Measurements from ENCODE around the gene TP63.
"Not testable (repeated sequence)": the region's sequence is repeated elsewhere in the genome, so short reads cannot be mapped to it uniquely, and the experiment has no call there.

TP63 gene

GRCh38 chr3:189672346-189672745 lies 41.2 kb downstream of the TP63 start:
- not testable (repeated sequence) for H3K27me3 Mint-ChIP-seq; H3K9me3 Mint-ChIP-seq; DNase-seq (ENCODE audit: low spot score in 2 of 2); ATAC-seq (replicated peaks; ENCODE audit: extremely low read depth, poor library complexity, severe bottlenecking); H3K4me3 Mint-ChIP-seq; H3K27ac Mint-ChIP-seq (ENCODE audit: low read depth); H3K4me1 Mint-ChIP-seq; H3K36me3 Mint-ChIP-seq (ENCODE audit: insufficient read depth)

DNA sequence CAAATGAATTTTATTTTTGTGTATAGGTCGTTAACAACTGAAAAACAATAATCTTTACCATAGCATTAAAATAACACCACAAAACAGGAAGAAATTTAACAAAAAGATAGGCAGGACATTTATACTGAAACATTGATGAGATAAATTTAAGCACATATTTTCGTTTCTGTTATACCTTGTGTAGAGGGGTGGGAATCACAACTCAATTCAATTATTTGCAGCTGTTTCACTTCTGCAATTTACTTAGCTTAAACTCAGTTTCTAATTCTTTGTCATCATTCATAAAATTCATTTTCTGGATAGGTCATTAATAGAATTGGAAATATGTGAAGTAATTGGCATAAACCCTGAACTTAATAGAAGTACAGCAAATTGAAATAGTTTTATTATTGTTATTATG lies 42.3 kb downstream of the TP63 start:
- peaks cover 11% of the 10 kb centered on the region for H3K9me3 Mint-ChIP-seq
- no peaks in the 10 kb centered on the region for H3K36me3 Mint-ChIP-seq (ENCODE audit: insufficient read depth)
- H3K4me1 Mint-ChIP-seq: no peaks in the 10 kb centered on the region
- no peak overlapping the region for H3K4me3 Mint-ChIP-seq
- H3K27me3 Mint-ChIP-seq: peaks cover 17% of the 10 kb centered on the region
- no peak overlapping the region for H3K27ac Mint-ChIP-seq (ENCODE audit: low read depth)
- no peak for ATAC-seq (replicated peaks; ENCODE audit: extremely low read depth, poor library complexity, severe bottlenecking)
- no peak for DNase-seq (ENCODE audit: low spot score in 2 of 2)

DNA sequence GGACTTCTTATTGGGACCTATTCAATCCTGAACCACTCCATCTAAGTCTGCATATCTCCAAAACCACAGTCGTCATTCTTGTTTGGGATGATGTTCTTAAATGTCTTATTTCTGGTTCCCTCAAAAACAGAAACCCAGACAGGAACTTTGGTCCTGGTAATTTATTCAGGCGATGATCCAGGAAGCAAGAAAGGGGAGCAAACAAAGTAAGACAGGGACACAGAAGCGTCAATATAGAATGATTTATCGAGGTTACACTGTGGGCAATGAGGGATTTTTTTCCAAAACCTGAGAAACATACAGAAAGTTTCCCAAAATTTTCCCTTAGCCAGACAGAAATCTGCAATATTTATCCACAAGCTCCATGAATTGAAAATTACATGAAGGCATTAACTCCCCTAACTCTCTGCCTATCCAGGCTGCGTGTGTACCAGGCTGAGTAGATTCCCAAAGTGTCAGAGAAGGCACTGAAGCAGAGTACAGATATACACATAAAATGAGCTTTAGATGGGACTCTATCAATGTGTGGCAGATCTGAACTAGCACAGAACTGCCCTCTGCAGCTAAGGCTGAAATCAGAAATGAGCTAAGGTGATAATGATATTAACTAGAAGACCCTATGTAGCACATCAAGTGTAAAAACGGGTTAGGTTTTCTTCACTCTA lies 43.2 kb downstream of the TP63 start:
- Mint-ChIP-seq H3K4me1 (no peaks in the 10 kb centered on the region), H3K4me3 (no peak overlapping the region), H3K36me3 (ENCODE audit: insufficient read depth) (no peaks in the 10 kb centered on the region), H3K27ac (ENCODE audit: low read depth) (no peak overlapping the region), H3K9me3 (peaks cover 12% of the 10 kb centered on the region), H3K27me3 (peaks cover 21% of the 10 kb centered on the region)
- ATAC-seq (replicated peaks; ENCODE audit: extremely low read depth, poor library complexity, severe bottlenecking): no peak
- no peak for DNase-seq (ENCODE audit: low spot score in 2 of 2)

DNA sequence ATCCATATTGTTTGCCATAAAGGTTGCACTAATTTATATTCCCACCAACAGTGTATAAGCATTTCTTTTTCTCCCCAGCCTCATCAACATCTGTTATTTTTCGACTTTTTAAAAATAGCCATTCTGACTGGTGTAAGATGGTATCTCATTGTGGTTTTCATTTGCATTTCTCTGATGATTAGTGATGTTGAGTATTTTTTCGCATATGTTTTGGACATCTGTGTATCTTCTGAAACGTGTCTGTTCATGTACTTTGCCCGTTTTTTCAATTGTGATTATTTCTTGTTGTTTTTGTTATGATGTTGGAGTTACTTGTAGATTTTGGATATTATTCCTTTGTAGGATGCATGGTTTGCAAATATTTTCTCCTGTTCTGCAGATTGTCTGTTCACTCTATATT lies 46.5 kb downstream of the TP63 start:
- Mint-ChIP-seq H3K9me3 (peaks cover 12% of the 10 kb centered on the region), H3K36me3 (ENCODE audit: insufficient read depth) (no peaks in the 10 kb centered on the region), H3K4me1 (no peaks in the 10 kb centered on the region), H3K27ac (ENCODE audit: low read depth) (no peak overlapping the region), H3K4me3 (no peak overlapping the region), H3K27me3 (peaks cover 30% of the 10 kb centered on the region)
- DNase-seq (ENCODE audit: low spot score in 2 of 2) (no peak), ATAC-seq (replicated peaks; ENCODE audit: extremely low read depth, poor library complexity, severe bottlenecking) (no peak)

GRCh38 chr3:189680723-189681122 lies 49.5 kb downstream of the TP63 start:
- H3K4me3 Mint-ChIP-seq: no peak overlapping the region
- H3K9me3 Mint-ChIP-seq: peaks cover 12% of the 10 kb centered on the region
- no peak overlapping the region for H3K27ac Mint-ChIP-seq (ENCODE audit: low read depth)
- DNase-seq (ENCODE audit: low spot score in 2 of 2) (no peak), ATAC-seq (replicated peaks; ENCODE audit: extremely low read depth, poor library complexity, severe bottlenecking) (no peak)
- H3K4me1 Mint-ChIP-seq: no peaks in the 10 kb centered on the region
- H3K27me3 Mint-ChIP-seq: peaks cover 30% of the 10 kb centered on the region
- no peaks in the 10 kb centered on the region for H3K36me3 Mint-ChIP-seq (ENCODE audit: insufficient read depth)

- DNase-seq (ENCODE audit: low spot score in 2 of 2) (no peak), ATAC-seq (replicated peaks; ENCODE audit: extremely low read depth, poor library complexity, severe bottlenecking) (no peak)
- Mint-ChIP-seq H3K36me3 (ENCODE audit: insufficient read depth) (no peaks in the 10 kb centered on the region), H3K9me3 (no peaks in the 10 kb centered on the region), H3K4me3 (no peak overlapping the region), H3K4me1 (no peaks in the 10 kb centered on the region), H3K27ac (ENCODE audit: low read depth) (no peak overlapping the region), H3K27me3 (peaks cover 11% of the 10 kb centered on the region)
Observed at GRCh38 chr3:189683546-189684255, 52.5 kb downstream of the TP63 start.

DNA sequence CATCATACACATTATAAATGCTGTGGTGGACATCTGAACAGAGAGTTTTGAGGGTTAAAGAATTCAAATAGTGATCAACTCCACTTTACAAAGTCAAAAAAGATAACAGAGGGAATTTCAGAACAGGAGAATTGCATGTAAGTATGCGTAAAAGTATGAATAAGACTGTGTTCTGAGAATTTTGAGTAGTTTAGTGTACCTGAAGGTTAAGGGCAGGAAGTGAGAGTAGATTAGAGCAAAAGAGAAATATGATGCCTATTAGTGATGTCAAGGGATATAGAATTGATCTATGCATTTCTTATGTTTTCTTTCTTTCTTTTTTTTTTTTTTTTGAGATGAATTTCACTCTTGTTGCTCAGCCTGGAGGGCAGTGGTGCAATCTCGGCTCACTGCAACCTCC lies 53.1 kb downstream of the TP63 start:
- ATAC-seq (replicated peaks; ENCODE audit: extremely low read depth, poor library complexity, severe bottlenecking) (no peak), DNase-seq (ENCODE audit: low spot score in 2 of 2) (no peak)
- Mint-ChIP-seq H3K27ac (ENCODE audit: low read depth) (no peak overlapping the region), H3K36me3 (ENCODE audit: insufficient read depth) (no peaks in the 10 kb centered on the region), H3K4me3 (no peak overlapping the region), H3K4me1 (no peaks in the 10 kb centered on the region), H3K9me3 (no peaks in the 10 kb centered on the region), H3K27me3 (peaks cover 9% of the 10 kb centered on the region)

GRCh38 chr3:189685291-189685690 lies 54.1 kb downstream of the TP63 start:
- Mint-ChIP-seq H3K27ac (ENCODE audit: low read depth) (no peak overlapping the region), H3K9me3 (no peaks in the 10 kb centered on the region), H3K27me3 (peaks cover 15% of the 10 kb centered on the region), H3K4me3 (no peak overlapping the region), H3K36me3 (ENCODE audit: insufficient read depth) (no peaks in the 10 kb centered on the region), H3K4me1 (no peaks in the 10 kb centered on the region)
- DNase-seq (ENCODE audit: low spot score in 2 of 2) (no peak), ATAC-seq (replicated peaks; ENCODE audit: extremely low read depth, poor library complexity, severe bottlenecking) (no peak)

- no peaks in the 10 kb centered on the region for H3K4me1 Mint-ChIP-seq
- H3K27me3 Mint-ChIP-seq: peaks cover 20% of the 10 kb centered on the region
- no peak overlapping the region for H3K27ac Mint-ChIP-seq (ENCODE audit: low read depth)
- H3K4me3 Mint-ChIP-seq: no peak overlapping the region
- DNase-seq (ENCODE audit: low spot score in 2 of 2) (no peak), ATAC-seq (replicated peaks; ENCODE audit: extremely low read depth, poor library complexity, severe bottlenecking) (no peak)
- no peaks in the 10 kb centered on the region for H3K9me3 Mint-ChIP-seq
- no peaks in the 10 kb centered on the region for H3K36me3 Mint-ChIP-seq (ENCODE audit: insufficient read depth)
Observed at GRCh38 chr3:189685860-189686259, 54.7 kb downstream of the TP63 start.

DNA sequence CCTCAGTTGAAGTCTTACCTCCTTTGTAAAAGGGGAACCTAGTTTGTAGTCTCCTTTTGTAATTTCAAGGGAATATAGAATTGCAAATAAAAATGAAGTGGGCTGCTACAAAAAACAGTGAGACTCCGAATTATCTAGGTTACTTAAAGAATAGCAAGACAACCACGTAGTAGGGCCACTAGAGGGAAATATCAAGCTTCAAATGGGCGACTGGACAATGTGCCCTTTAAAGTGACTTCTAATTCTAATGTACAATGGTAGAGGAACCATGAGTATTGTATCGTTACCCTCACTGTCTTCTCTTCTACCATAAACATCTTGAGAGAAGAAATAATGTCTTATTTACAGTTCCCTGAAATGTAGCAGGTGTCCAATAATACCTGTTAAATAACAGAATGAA lies 56.3 kb downstream of the TP63 start:
- H3K4me3 Mint-ChIP-seq: no peak overlapping the region
- no peaks in the 10 kb centered on the region for H3K36me3 Mint-ChIP-seq (ENCODE audit: insufficient read depth)
- ATAC-seq (replicated peaks; ENCODE audit: extremely low read depth, poor library complexity, severe bottlenecking): no peak

GRCh38 chr3:189688262-189688661 lies 57.1 kb downstream of the TP63 start:
- H3K27ac Mint-ChIP-seq (ENCODE audit: low read depth): no peak overlapping the region
- no peaks in the 10 kb centered on the region for H3K9me3 Mint-ChIP-seq
- no peak for DNase-seq (ENCODE audit: low spot score in 2 of 2)
- no peak for ATAC-seq (replicated peaks; ENCODE audit: extremely low read depth, poor library complexity, severe bottlenecking)
- H3K36me3 Mint-ChIP-seq (ENCODE audit: insufficient read depth): no peaks in the 10 kb centered on the region
- no peaks in the 10 kb centered on the region for H3K4me1 Mint-ChIP-seq
- no peak overlapping the region for H3K4me3 Mint-ChIP-seq
- peaks cover 11% of the 10 kb centered on the region for H3K27me3 Mint-ChIP-seq

More for the DNA sequence above, 56.3 kb downstream of the TP63 start:
- DNase-seq (ENCODE audit: low spot score in 2 of 2): no peak
- Mint-ChIP-seq H3K27ac (ENCODE audit: low read depth) (no peak overlapping the region), H3K4me1 (no peaks in the 10 kb centered on the region), H3K27me3 (peaks cover 11% of the 10 kb centered on the region), H3K9me3 (no peaks in the 10 kb centered on the region)

- DNase-seq (ENCODE audit: low spot score in 2 of 2): no peak
- no peaks in the 10 kb centered on the region for H3K4me1 Mint-ChIP-seq
- H3K27me3 Mint-ChIP-seq: peaks cover 11% of the 10 kb centered on the region
- no peaks in the 10 kb centered on the region for H3K9me3 Mint-ChIP-seq
- no peak overlapping the region for H3K27ac Mint-ChIP-seq (ENCODE audit: low read depth)
- no peaks in the 10 kb centered on the region for H3K36me3 Mint-ChIP-seq (ENCODE audit: insufficient read depth)
- no peak overlapping the region for H3K4me3 Mint-ChIP-seq
- ATAC-seq (replicated peaks; ENCODE audit: extremely low read depth, poor library complexity, severe bottlenecking): no peak
Observed at GRCh38 chr3:189689625-189690024, 58.4 kb downstream of the TP63 start.

DNA sequence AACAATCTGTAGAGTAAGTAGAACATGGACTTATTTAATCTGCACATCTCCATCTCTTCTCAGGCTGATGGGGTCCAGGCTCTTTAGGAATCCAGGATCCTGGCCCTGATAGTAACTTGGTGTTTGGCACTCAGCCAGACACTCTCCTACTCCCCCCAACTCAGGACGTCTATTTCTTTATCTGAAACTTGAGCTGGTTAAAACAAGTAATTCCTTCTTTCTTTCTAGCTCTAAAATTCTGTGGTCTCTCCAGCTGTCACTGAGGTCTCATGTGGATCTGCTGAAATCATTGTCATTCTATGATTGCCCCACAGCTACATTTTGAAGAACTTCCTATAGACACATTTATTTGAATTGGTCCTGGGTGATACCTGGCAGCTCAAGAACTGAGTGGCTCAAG lies 59.0 kb downstream of the TP63 start:
- Mint-ChIP-seq H3K9me3 (no peaks in the 10 kb centered on the region), H3K4me3 (no peak overlapping the region), H3K27me3 (peaks cover 11% of the 10 kb centered on the region), H3K27ac (ENCODE audit: low read depth) (no peak overlapping the region), H3K4me1 (no peaks in the 10 kb centered on the region), H3K36me3 (ENCODE audit: insufficient read depth) (no peaks in the 10 kb centered on the region)
- DNase-seq (ENCODE audit: low spot score in 2 of 2) (no peak), ATAC-seq (replicated peaks; ENCODE audit: extremely low read depth, poor library complexity, severe bottlenecking) (no peak)

Data from central memory CD8-positive, alpha-beta T cell (primary cell).